CD4-positive, alpha-beta T cell (primary cell): ENCODE measurements around the gene DEPDC7. TPM values are rescaled to one million over a fixed set of nuclear protein-coding genes. Genes with fewer than 3 reads are reported as not detected.

Experiments
- ATAC-seq: fragments of 200-7000 bp; cut with Tn5 transposase; one replicate; pipeline ENCODE4 v1.10.0; 2022; ENCODE audit warnings: mild to moderate bottlenecking; ENCODE audit not compliant: poor library complexity
- CTCF ChIA-PET: fragments of 350-600 bp; sonication (Branson Sonifier 250); formaldehyde crosslinking; loops from one replicate; lab custom pipeline; 2021; ENCODE audit warnings: antibody characterized with exemption, inconsistent platforms; lab: Charles Lee
- POLR2A ChIA-PET: fragments of 350-600 bp; sonication (Branson Sonifier 250); formaldehyde crosslinking; loops from one replicate; lab custom pipeline; 2021; ENCODE audit warnings: antibody characterized with exemption, inconsistent platforms; lab: Charles Lee
- DNase-seq, 14 experiments: peaks; one replicate each; pipeline ENCODE4 v3.0.0-alpha.2; 2013 to 2020; ENCODE audit warnings: mixed read lengths in 2 of 14
- H3K27ac ChIP-seq, 2 donors: one replicate each; pipeline versions ENCODE4 v1.5.1 to v1.7.0; 2013; ENCODE audit warnings: low read length in 2 of 2, low read depth in 1 of 2, mild to moderate bottlenecking in 1 of 2
- H3K27me3 ChIP-seq, 2 experiments: 1 replicate in 1 of 2; 2 replicates in 1 of 2; pipeline versions ENCODE4 v1.6.1 to v1.7.0; 2013; ENCODE audit warnings: low read length in 2 of 2, control low read depth in 1 of 2, mild to moderate bottlenecking in 1 of 2, moderate library complexity in 1 of 2; ENCODE audit not compliant: insufficient read depth in 2 of 2, control insufficient read depth in 1 of 2
- H3K36me3 ChIP-seq: one replicate; pipeline ENCODE4 v1.6.1; 2013; ENCODE audit warnings: low read length, control low read depth; ENCODE audit not compliant: insufficient read depth
- H3K4me1 ChIP-seq: one replicate; pipeline ENCODE4 v1.6.1; 2013; ENCODE audit warnings: low read length, control low read depth; ENCODE audit not compliant: insufficient read depth
- H3K4me3 ChIP-seq: one replicate; pipeline ENCODE4 v1.5.1; 2013; ENCODE audit warnings: mild to moderate bottlenecking, low read length, moderate library complexity
- H3K9me3 ChIP-seq, 2 experiments: 1 replicate in 1 of 2; 2 replicates in 1 of 2; pipeline versions ENCODE4 v1.6.1 to v1.7.0; 2013; ENCODE audit warnings: low read length in 2 of 2, mild to moderate bottlenecking in 2 of 2, control low read depth in 1 of 2, moderate library complexity in 1 of 2; ENCODE audit not compliant: control insufficient read depth in 1 of 2, insufficient read depth in 1 of 2
- H3K27ac Mint-ChIP-seq: one replicate; pipeline ENCODE4 v1.8.0; 2020; ENCODE audit warnings: mixed read lengths
- H3K27me3 Mint-ChIP-seq: one replicate; pipeline ENCODE4 v1.8.0; 2021; ENCODE audit warnings: mixed read lengths
- H3K36me3 Mint-ChIP-seq: one replicate; pipeline ENCODE4 v1.8.0; 2021; ENCODE audit warnings: low read depth, mixed read lengths
- H3K4me1 Mint-ChIP-seq: one replicate; pipeline ENCODE4 v1.8.0; 2021; ENCODE audit warnings: low read depth, mixed read lengths
- H3K4me3 Mint-ChIP-seq: one replicate; pipeline ENCODE4 v1.8.0; 2020; ENCODE audit warnings: mild to moderate bottlenecking, mixed read lengths
- H3K9me3 Mint-ChIP-seq: one replicate; pipeline ENCODE4 v1.8.0; 2020; ENCODE audit warnings: mixed read lengths
- intact Hi-C, 2 experiments: fragments of 100-400 bp; cut with DNase I in 1 of 2; cut with micrococcal nuclease in 1 of 2; formaldehyde crosslinking; loops; one replicate each; pipeline versions ENCODE4 v1.15.1 to v1.9.0; 2023 to 2025; cut with DNase I, micrococcal nuclease
- total RNA-seq, 174 experiments: library from RNA in 2 of 174; stranded (reverse) in 2 of 174; gene quantifications; one replicate each; pipeline ENCODE4 v1.2.3 and lab custom pipeline; 2021 to 2026
- TF ChIP-seq, protein P1 (sequence below): fragments of 200-600 bp; IDR thresholded peaks from one replicate; pipeline ENCODE4 v1.8.0; 2022; ENCODE audit warnings: antibody characterized with exemption, mild to moderate bottlenecking

Gene DEPDC7
- total RNA-seq, 2 experiments from 2014 or later = 2.9 to 3.1 TPM

DNA sequence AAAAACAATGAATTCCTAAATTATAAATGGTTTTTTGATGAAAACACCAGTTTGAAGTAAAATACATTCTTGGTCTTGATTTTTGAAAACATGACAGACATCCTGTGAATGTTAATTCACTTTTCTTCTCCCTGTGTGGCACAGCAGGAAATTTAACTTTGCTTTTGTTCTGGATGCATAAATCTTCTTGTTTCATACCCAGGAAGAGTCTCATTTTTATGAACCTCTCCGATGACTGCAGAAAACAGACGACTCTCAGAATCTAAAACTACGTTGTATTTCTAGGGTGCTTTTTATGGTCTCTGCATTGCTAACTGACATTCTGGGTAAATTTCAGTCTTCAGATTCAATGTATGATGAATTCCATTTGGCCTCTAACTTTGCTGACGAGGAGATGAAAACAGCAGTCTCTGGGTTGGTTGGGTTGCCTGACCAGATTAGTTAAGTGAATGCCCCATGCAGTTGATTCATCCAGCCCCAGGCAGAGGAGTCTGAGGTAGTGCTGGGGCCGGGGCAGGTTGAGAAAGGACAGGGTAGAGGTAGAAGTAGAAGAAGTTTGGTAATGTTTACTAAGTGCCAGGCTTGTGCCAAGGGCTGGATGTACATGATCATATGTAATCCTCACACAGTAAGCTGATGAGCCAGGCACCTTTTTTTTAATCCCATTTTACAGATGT is 43.8 kb downstream of the DEPDC7 start:
- ATAC-seq (no peak), DNase-seq (no peak)
- Mint-ChIP-seq H3K4me3 (no peak overlapping the region), H3K36me3 (peaks cover 46% of the 10 kb centered on the region), H3K9me3 (no peaks in the 10 kb centered on the region), H3K27ac (peak overlapping the region; percentile 5), H3K4me1 (peaks cover 30% of the 10 kb centered on the region), H3K27me3 (no peaks in the 10 kb centered on the region)
- H3K27me3 ChIP-seq = no peaks in the 10 kb centered on the region
- POLR2A ChIA-PET = no interaction called here
- peaks cover 32% of the 10 kb centered on the region for H3K36me3 ChIP-seq
- H3K4me1 ChIP-seq = peaks cover 8% of the 10 kb centered on the region
- CTCF ChIA-PET = no interaction called here
- no peak overlapping the region for H3K4me3 ChIP-seq
- no peak overlapping the region for H3K27ac ChIP-seq
- intact Hi-C loops = loop anchor here in 1 of 2 experiments (10.0 kb wide), 2 partner anchors 55 to 175 kb away; no protein-coding TSS in a partner anchor
- TF ChIP-seq, protein P1, sequence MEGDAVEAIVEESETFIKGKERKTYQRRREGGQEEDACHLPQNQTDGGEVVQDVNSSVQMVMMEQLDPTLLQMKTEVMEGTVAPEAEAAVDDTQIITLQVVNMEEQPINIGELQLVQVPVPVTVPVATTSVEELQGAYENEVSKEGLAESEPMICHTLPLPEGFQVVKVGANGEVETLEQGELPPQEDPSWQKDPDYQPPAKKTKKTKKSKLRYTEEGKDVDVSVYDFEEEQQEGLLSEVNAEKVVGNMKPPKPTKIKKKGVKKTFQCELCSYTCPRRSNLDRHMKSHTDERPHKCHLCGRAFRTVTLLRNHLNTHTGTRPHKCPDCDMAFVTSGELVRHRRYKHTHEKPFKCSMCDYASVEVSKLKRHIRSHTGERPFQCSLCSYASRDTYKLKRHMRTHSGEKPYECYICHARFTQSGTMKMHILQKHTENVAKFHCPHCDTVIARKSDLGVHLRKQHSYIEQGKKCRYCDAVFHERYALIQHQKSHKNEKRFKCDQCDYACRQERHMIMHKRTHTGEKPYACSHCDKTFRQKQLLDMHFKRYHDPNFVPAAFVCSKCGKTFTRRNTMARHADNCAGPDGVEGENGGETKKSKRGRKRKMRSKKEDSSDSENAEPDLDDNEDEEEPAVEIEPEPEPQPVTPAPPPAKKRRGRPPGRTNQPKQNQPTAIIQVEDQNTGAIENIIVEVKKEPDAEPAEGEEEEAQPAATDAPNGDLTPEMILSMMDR = no peak
- H3K9me3 ChIP-seq = no peaks in the 10 kb centered on the region

DNA sequence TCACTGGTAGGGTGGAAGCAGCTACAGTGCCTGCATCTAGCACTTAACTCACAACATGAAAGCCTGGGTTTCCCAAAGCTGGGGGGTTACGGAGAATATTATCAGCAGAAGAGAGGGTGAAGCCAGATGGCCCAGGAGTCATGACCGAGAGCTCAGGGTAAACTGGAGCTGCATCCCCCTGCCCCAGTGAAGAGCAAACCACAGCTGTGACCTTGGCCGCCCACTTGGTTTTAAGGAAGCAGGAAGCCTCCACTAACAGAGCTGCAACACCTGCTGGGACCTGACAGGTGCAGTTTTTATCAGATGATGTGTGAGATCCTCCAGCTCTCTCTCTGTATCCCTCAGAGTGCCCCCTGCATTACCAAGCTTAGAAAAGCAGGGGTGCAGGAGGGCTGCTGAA is 44.6 kb downstream of the DEPDC7 start:
- no peak for DNase-seq
- Mint-ChIP-seq H3K27me3 (no peaks in the 10 kb centered on the region), H3K4me3 (no peak overlapping the region), H3K27ac (peak overlapping the region; percentile 5), H3K9me3 (no peaks in the 10 kb centered on the region), H3K4me1 (peaks cover 35% of the 10 kb centered on the region), H3K36me3 (peaks cover 46% of the 10 kb centered on the region)
- no peak for ATAC-seq
- TF ChIP-seq, protein P1 = no peak
- POLR2A ChIA-PET = interaction anchor here (1.0 kb wide), 1 partner anchor 22 kb away, joined by 4 read pairs; no protein-coding TSS in a partner anchor
- CTCF ChIA-PET = no interaction called here
- Histone ChIP-seq H3K27ac (no peak overlapping the region), H3K4me3 (no peak overlapping the region), H3K36me3 (peaks cover 26% of the 10 kb centered on the region), H3K27me3 (no peaks in the 10 kb centered on the region), H3K9me3 (no peaks in the 10 kb centered on the region), H3K4me1 (peaks cover 16% of the 10 kb centered on the region)
- intact Hi-C loops = loop anchor here in 1 of 2 experiments (10.0 kb wide), 2 partner anchors 55 to 175 kb away; no protein-coding TSS in a partner anchor

DNA sequence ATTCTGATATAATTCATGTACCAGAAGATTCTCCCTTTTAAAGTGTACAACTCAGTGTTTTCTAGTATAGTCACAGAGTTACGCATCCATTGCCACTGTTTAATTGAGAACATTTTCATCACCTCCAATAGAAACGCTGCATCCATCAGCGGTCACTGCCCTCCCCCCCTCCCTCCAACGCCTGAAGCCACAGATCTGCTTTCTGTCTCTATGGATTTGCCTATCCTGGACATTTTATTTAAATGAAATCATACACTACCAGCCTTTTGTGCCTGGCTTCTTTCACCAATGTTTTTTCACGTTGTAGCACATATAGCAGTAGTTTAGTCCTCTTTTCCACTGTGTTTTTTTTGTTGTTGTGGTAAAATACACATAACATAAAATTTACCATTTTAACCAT is 46.5 kb downstream of the DEPDC7 start:
- Mint-ChIP-seq H3K36me3 (peaks cover 58% of the 10 kb centered on the region), H3K9me3 (no peaks in the 10 kb centered on the region), H3K4me1 (peaks cover 42% of the 10 kb centered on the region), H3K27ac (no peak overlapping the region), H3K4me3 (no peak overlapping the region), H3K27me3 (no peaks in the 10 kb centered on the region)
- TF ChIP-seq, protein P1 = no peak
- intact Hi-C loops = loop anchor here in 1 of 2 experiments (10.0 kb wide), 2 partner anchors 57 to 177 kb away; no protein-coding TSS in a partner anchor
- no peak for ATAC-seq
- H3K4me1 ChIP-seq = peaks cover 19% of the 10 kb centered on the region
- H3K27ac ChIP-seq = no peak overlapping the region
- ChIA-PET CTCF (interaction anchor here (1.9 kb wide), 1 partner anchor 107 kb away, joined by 4 read pairs; no protein-coding TSS in a partner anchor), POLR2A (interaction anchor here (0.7 kb wide), 1 partner anchor 23 kb away, joined by 3 read pairs; the partner anchor contains the start of gene TCP11L1)
- no peaks in the 10 kb centered on the region for H3K27me3 ChIP-seq
- no peak overlapping the region for H3K4me3 ChIP-seq
- H3K36me3 ChIP-seq = peaks cover 41% of the 10 kb centered on the region
- no peak for DNase-seq
- no peaks in the 10 kb centered on the region for H3K9me3 ChIP-seq
